HG02852 (cell line): ENCODE results near the gene PRKN.
"Not testable (repeated sequence)": the region's sequence is repeated elsewhere in the genome, so short reads cannot be mapped to it uniquely, and the experiment has no call there.

Experiments used
- ATAC-seq: cut with Tn5 transposase; IDR thresholded peaks from one replicate; pipeline ENCODE4 v1.9.1; 2021; ENCODE audit warnings: mild to moderate bottlenecking, moderate library complexity; ENCODE audit not compliant: unreplicated experiment

Gene PRKN

DNA sequence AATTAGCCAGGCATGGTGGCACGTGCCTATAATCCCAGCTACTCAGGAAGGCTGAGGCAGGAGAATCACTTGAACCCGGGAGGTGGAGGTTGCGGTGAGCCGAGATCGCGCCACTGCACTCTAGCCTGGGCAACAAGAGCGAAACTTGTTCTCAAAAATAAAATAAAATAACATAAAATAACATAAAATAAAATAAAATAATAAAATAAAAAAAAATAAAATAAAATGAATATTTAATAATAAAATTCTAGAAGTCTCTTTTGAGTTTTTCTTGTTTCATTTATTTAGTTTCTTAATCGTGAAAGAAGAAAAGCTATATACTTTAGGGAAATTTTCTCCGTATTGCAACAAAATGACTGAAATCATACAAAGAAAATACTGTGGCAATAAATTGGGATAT is 841.0 kb downstream of the PRKN start:
- not testable (repeated sequence) for ATAC-seq

- ATAC-seq, result no peak
These were observed 842.8 kb downstream of the PRKN start for GRCh38 chr6:161884782-161885181.

GRCh38 chr6:161882196-161882765 is 845.3 kb downstream of the PRKN start:
- no peak for ATAC-seq

DNA sequence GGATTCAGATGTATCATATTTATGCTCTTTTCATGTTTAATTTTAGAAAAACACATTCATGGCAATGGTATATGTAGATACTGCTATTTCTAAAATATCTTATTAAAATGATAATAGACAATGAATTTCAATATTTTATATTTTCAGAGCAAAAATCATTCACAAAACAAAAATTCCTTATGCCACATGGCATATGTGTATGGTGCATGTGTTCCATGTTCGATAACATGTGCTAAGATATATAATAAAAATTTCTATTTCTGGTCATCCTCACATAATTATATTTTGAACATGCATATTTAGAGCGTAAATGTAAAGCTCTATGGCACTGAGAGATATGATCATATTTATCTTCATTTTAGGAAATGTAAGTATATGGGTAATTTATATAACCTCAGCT is 847.5 kb downstream of the PRKN start:
- ATAC-seq, result no peak

DNA sequence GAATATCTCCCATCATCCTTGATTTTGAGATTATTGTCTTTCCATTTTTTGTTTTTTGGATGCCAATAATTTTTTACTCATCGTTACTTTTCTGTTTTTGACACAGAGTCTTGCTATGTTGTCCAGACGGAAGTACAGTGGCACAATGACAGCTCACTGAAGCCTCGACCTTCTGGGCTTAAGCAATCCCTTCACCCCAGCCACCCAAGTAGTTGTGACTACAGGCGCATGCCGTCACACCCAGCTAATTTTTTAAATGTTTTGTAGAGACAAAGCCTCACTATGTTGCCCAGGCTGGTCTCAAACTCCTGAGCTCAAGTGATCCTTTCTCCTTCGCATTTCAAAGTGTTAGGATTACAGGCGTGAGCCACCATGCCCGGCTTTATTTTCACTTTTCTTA is 851.3 kb downstream of the PRKN start:
- no peak for ATAC-seq

DNA sequence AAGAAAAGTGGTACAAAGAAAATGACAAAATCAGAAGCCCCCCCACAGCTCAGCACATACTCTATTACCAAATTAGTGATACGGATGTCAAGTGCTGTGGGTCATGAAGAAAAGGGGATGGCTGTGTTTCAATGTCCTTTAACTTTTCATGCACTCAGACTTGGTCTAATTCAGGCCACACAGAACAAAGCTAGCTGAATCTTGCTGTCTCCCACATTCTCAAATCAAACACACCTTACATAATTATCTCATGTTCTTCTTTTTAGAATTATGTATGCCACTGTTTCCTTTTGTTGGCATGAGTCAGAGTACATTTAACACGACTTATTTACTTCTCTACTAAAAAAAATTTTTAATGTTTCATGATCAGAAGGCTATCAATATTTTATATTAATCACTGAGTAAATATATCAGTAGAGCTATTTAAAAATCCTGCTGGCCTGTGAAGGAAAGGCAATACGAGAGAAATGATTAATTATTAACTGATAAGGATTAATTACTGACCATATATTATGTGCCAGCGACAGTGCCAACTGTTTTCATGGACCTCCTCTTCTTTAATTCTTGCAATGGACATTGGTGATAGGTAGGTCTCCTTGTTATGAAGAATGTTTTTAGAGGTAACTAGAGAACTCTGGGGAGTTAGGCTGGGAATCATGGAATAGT is 857.2 kb downstream of the PRKN start:
- no peak for ATAC-seq

- no peak for ATAC-seq
These were observed 858.1 kb downstream of the PRKN start for GRCh38 chr6:161869491-161869890.

- ATAC-seq, result no peak
These were observed 861.0 kb downstream of the PRKN start for GRCh38 chr6:161866570-161866969.

GRCh38 chr6:161861061-161861460 is 866.5 kb downstream of the PRKN start:
- ATAC-seq, result not testable (repeated sequence)

DNA sequence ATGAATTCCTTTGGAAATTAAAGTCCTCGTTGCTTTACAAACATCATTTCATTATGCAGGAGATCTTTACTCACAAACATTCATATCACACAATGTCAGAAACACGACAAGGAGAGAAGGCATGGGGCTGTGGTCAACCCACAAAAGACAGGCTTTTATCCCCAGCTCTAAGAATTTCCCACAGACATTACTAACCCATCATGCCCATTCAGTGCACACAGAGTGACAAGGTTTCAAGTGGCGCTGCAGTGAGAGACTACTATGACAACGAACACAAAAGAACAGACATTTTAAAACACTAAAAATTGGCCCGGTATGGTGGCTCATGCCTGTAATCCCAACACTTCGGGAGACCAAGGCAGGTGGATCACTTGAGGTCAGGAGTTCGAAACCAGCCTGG is 873.9 kb downstream of the PRKN start:
- no peak for ATAC-seq

DNA sequence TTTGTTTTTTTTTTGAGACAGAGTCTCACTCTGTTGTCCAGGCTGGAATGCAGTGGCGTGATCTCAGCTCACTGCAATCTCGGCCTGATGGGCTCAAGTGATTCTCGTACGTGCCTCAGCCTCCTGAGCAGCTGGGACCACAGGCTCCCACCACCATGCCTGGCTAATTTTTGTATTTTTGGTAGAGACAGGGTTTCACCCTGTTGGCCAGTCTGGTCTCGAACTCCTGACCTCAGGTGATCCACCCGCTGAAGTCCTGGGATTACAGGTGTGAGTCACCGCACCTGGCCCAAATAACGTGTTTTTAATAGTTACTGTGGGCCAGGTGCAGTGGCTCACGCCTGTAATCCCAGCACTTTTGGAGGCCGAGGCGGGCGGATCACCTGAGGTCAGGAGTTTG is 876.1 kb downstream of the PRKN start:
- not testable (repeated sequence) for ATAC-seq

DNA sequence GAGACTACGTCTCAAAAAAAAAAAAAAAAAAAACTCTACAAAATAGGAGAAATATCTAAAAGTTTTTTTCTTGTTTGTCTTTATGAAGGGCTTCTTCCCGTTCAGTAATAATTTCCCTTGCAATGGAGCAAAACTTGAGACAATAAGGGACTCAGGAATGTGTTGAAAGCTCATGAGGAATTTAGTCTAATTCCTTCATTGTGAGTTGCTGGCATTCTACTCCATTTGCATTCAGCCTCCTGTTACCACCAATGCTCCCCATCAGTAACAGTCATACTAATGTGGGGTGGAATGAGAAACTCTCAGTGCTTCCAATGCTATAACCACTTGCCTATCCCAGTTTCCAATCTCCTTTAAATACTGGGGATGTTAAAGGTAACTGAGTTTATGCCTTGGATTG is 877.0 kb downstream of the PRKN start:
- no peak for ATAC-seq

GRCh38 chr6:161847628-161848027 is 879.9 kb downstream of the PRKN start:
- no peak for ATAC-seq

DNA sequence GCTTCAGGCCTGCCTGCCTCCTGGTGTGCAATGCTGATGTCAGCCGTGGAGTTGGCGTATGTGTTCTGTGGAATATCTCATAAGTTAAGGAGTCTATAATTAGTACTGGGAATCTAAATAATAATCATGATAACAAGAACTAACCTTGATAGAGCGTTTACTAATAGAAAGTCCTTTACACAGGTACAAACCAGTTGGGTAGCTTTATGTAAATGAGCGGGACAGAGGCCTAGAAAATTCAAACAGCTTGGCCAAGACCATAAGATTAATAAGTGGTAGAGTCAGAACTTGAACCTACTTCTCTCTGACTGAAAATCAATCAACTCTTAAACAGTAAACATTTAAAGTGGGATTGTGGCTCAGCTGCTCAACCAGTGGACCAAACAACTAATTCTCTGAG is 882.8 kb downstream of the PRKN start:
- ATAC-seq, result no peak

GRCh38 chr6:161843066-161843465 is 884.5 kb downstream of the PRKN start:
- no peak for ATAC-seq

- no peak for ATAC-seq
These were observed 887.2 kb downstream of the PRKN start for GRCh38 chr6:161840380-161840779.

DNA sequence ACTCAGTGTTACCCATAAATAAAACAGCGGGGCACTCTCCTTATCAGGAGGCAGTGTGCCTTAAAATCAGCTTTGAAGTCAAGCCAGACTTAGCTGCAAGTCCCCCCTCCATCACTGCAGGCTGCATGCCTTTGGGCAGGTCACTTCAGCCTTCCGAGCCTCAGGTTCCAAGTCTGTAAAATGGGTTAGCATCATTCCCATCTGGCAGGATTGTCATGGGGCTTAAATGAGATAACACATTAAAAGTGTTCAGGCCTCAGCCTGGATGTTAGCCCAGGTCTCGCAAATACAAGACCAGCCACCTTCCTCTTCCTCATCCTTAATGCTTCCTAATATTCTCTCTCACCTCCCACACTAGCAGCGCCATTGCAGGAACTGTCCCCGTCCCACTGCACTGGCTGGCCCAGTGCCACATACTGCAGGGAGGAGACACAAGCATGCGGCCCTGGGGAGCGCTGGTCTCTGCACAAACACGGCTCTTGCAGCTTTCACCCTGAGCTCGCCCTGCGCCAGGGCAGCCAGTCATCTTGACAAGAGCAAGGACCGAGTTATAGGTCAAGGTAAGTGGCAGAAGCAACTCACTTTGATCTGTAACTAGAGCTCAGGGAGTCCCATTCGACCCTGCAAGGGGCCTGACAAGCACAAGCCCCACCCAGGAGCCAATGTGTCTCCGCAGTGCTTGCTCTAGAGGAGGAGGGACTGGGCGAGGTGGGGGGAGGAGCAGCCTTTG is 889.1 kb downstream of the PRKN start:
- no peak for ATAC-seq

- no peak for ATAC-seq
These were observed 889.7 kb downstream of the PRKN start for GRCh38 chr6:161837854-161838253.

DNA sequence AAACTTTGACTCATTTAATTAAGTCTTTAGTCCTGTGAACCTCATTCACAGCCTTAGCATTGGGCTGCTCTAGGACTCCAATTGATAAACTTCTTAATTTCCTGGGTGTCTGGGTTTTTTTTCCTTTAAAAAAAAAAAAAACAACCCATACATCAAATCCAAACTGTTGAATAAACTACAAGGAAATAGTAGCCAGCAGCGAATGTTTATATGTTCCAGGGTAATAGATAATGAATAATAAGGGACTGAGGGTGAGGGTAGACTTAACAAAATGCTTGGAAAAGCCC is 890.2 kb downstream of the PRKN start:
- ATAC-seq, result no peak

- ATAC-seq, result no peak
These were observed 890.7 kb downstream of the PRKN start for GRCh38 chr6:161836643-161837448.

DNA sequence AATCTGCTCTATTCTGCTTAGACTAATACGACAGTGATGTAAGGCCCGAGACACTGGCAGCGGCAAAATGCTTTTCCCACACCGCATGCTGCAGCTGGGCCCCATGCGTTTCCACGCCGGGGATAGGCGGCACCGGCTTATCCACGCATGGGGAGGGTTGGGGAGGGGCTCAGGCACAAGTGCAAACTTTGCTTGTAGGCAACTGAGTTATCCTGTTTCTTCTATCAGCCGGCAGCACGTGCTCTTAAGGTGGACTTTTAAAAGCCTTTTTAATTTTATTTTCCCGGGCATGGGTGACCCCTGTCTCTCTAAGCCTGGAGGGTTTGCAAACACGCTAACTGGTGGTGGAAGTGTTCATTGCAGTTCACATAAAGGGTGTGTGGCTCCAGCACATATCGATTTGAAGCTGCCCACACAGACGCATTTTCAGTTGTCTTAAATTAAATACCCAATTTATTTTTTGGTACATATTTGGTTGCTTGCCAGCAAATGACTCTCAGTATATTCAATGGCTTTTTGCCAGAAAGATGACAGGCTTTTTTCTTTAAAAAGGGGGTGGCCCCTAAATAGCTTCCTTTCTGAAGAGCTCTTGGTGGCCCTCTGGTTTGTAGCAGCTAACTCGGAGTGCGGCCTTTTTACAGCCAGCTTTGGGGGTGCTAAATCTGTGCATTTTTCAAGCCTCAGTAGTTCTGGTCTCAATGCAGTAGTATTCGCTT is 891.9 kb downstream of the PRKN start:
- ATAC-seq, result no peak
